ENCODE measurements around the gene PRKCI. TPM values are rescaled to one million over a fixed set of nuclear protein-coding genes. Genes with fewer than 3 reads are reported as not detected.

Gene PRKCI
- total RNA-seq, 4 donors from 2014 or later: 20.2 to 40.5 (median 22.4) TPM

DNA sequence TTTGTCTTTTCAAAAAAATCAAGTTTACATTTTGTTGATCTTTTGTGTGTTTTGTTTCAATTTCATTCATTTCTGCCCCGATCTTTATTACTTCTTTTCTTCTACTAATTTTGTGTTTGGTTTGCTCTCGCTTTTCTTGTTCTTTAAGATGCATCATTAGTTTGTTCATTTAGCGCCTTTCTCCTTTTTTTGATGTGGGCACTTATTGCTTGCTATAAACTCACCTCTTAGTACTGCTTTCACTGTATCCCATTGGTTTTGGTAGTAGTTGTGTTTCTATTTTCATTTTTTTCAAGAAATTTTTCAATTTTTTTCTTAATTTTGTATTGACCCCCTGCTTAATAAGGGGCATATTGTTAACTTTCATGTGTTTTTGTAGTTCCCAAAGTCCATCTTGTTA is 34.4 kb downstream of the PRKCI start:
- TF ChIP-seq, protein P1, sequence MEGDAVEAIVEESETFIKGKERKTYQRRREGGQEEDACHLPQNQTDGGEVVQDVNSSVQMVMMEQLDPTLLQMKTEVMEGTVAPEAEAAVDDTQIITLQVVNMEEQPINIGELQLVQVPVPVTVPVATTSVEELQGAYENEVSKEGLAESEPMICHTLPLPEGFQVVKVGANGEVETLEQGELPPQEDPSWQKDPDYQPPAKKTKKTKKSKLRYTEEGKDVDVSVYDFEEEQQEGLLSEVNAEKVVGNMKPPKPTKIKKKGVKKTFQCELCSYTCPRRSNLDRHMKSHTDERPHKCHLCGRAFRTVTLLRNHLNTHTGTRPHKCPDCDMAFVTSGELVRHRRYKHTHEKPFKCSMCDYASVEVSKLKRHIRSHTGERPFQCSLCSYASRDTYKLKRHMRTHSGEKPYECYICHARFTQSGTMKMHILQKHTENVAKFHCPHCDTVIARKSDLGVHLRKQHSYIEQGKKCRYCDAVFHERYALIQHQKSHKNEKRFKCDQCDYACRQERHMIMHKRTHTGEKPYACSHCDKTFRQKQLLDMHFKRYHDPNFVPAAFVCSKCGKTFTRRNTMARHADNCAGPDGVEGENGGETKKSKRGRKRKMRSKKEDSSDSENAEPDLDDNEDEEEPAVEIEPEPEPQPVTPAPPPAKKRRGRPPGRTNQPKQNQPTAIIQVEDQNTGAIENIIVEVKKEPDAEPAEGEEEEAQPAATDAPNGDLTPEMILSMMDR (IDR thresholded peaks at IDR 0.05; ENCODE audit: low read depth): no peak

DNA sequence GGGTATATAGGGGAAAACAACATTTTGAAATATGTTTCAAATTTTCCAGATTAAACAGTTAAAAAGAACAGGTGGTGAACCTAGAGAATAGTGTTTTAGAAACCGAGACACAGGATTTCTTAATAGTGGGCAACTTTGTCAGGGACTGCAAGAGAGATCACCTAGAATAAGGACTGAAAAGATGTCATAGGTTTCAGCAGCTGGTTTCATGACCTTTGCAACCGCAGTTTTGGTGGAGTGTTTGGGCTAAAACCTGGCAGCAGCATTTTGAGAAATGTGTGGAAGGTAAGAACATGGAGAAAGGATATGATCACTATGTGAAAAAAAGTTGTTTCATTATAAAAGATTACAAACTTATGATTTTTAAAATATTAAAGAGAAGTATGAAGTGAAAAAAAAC is 34.9 kb downstream of the PRKCI start:
- TF ChIP-seq, protein P1 (IDR thresholded peaks at IDR 0.05; ENCODE audit: low read depth): no peak

DNA sequence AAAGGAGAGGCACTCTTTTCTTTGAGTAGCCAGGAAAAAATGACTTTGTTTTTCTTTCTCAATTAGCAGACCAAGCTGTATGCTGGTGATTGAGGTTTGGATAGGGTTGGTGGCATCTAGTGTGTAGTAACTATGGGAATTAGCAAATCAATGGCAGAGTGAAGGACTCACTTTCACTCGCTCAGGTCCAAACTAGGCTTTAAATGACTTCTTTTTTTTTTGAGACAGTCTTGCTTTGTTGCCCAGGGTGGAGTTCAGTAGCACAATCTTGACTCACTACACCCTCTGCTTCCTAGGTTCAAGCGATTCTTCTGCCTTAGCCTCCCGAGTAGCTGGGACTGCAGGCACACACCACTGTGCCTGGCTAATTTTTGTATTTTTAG is 35.9 kb downstream of the PRKCI start:
- TF ChIP-seq, protein P1 (IDR thresholded peaks at IDR 0.05; ENCODE audit: low read depth): no peak

DNA sequence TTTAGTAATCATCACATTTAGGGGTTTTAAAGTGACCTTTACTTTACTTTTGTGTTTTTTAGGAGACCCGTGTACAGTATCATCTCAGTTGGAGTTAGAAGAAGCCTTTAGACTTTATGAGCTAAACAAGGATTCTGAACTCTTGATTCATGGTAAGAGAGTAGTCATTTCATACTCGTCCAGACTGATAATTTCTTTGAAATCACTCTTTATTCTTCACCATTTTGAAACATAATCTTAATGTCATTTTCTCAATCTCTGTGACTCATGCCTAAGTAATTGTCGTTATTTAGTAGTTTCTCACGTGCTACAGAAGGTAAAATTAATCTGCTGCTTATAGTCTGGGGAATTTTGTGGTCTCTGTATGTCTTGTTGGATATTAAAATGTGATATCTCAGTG is 37.7 kb downstream of the PRKCI start:
- TF ChIP-seq, protein P1 (IDR thresholded peaks at IDR 0.05; ENCODE audit: low read depth): no peak

DNA sequence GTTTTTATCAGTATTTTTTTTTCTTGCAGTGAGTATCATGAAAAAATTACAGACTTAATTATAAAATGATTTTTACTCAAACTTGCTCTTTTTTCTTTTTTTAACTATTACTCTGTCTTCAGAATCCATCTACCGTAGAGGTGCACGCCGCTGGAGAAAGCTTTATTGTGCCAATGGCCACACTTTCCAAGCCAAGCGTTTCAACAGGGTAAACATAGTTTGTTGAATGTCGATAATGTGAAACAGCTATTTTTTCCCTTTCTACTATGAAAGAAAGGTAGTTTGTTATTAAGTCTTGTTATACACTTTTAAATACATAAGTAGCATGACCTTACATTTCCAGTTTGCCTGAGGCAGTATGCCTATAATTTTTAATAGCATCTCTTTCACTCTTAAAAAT is 45.6 kb downstream of the PRKCI start:
- TF ChIP-seq, protein P1 (IDR thresholded peaks at IDR 0.05; ENCODE audit: low read depth): no peak

DNA sequence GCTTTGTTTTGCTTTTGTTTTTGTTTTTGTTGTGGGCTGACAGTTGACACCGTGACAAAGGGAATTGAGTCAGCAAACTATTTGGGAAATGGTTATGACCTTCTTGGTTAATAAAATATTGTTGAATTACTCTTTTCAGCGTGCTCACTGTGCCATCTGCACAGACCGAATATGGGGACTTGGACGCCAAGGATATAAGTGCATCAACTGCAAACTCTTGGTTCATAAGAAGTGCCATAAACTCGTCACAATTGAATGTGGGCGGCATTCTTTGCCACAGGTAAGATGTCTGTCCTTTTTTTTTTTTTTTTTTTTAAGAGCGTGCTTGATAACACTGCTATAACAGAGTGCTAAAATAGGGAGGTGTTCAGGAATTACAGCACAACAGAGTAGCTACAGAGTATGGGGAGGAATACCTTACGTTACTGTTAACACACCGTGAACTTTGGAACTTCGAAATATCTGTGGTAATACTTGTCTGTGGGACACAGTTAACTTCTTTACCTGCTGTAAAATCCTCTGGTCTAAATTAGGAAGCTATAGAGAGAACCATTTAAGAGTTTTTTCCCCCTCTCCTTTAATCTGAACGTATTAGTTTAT is 48.2 kb downstream of the PRKCI start:
- TF ChIP-seq, protein P1 (IDR thresholded peaks at IDR 0.05; ENCODE audit: low read depth): no peak

DNA sequence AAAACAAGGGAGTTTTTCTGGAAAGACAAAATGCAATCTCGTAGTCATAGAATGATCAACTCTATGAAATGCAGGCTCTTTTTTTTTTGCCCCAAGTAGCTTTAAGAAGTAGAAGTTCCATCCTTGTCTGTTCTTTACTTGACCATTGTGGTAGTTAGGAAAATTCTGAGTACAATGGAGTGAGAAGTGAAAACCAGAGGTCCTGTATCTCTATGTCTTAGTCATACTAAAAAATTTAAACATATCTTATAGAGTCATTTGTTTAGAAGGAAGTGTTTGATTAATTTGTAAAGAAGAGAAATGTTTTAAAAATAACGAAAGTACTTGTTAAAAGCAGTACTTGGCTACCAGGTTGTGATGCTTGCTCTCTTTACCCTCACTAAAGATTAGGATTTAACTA is 52.4 kb downstream of the PRKCI start:
- TF ChIP-seq, protein P1 (IDR thresholded peaks at IDR 0.05; ENCODE audit: low read depth): no peak

Data from subcutaneous adipose tissue (tissue), 4 donors.